IPS-15b (cell line): ENCODE measurements around the gene KRT2.

Source experiments
- H3K27me3 ChIP-seq: one replicate; pipeline ENCODE4 v1.6.1; 2013; ENCODE audit warnings: low read length; ENCODE audit not compliant: control insufficient read depth, insufficient read depth
- H3K36me3 ChIP-seq: one replicate; pipeline ENCODE4 v1.6.1; 2013; ENCODE audit warnings: low read length; ENCODE audit not compliant: control insufficient read depth, insufficient read depth
- H3K4me1 ChIP-seq: one replicate; pipeline ENCODE4 v1.6.1; 2013; ENCODE audit warnings: mild to moderate bottlenecking, low read length; ENCODE audit not compliant: control insufficient read depth, insufficient read depth
- H3K4me3 ChIP-seq: one replicate; pipeline ENCODE4 v1.5.1; 2013; ENCODE audit warnings: low read depth, low read length
- H3K9ac ChIP-seq: one replicate; pipeline ENCODE4 v1.6.1; 2013; ENCODE audit warnings: low read depth, mild to moderate bottlenecking, low read length
- H3K9me3 ChIP-seq: one replicate; pipeline ENCODE4 v1.6.1; 2013; ENCODE audit warnings: mild to moderate bottlenecking, low read length; ENCODE audit not compliant: control insufficient read depth, insufficient read depth

Gene KRT2

GRCh38 chr12:52651726-52652261, at the start of gene KRT2:
TSS of gene KRT2 (minus strand) at chr12:52652211. CDS start at chr12:52652142, 69 bp downstream.
- Histone ChIP-seq H3K4me1 (no peaks in the 10 kb centered on the region), H3K27me3 (no peaks in the 10 kb centered on the region), H3K9me3 (no peaks in the 10 kb centered on the region), H3K9ac (no peak within 1 kb of the TSS), H3K36me3 (no peaks in the 10 kb centered on the region), H3K4me3 (no peak within 1 kb of the TSS)

GRCh38 chr12:52701281-52701680, 49.3 kb upstream of the KRT2 start:
- Histone ChIP-seq H3K4me3 (no peak overlapping the region), H3K9ac (no peak overlapping the region), H3K36me3 (no peaks in the 10 kb centered on the region), H3K9me3 (no peaks in the 10 kb centered on the region), H3K27me3 (no peaks in the 10 kb centered on the region), H3K4me1 (no peaks in the 10 kb centered on the region)

- H3K36me3 ChIP-seq: no peaks in the 10 kb centered on the region
- no peak overlapping the region for H3K9ac ChIP-seq
- no peak overlapping the region for H3K4me3 ChIP-seq
- H3K4me1 ChIP-seq: no peaks in the 10 kb centered on the region
- H3K9me3 ChIP-seq: no peaks in the 10 kb centered on the region
- H3K27me3 ChIP-seq: no peaks in the 10 kb centered on the region
Measured at GRCh38 chr12:52699960-52700359, 47.9 kb upstream of the KRT2 start.

GRCh38 chr12:52699373-52699772, 47.4 kb upstream of the KRT2 start:
- H3K36me3 ChIP-seq: no peaks in the 10 kb centered on the region
- no peak overlapping the region for H3K4me3 ChIP-seq
- H3K4me1 ChIP-seq: no peaks in the 10 kb centered on the region
- no peaks in the 10 kb centered on the region for H3K9me3 ChIP-seq
- H3K27me3 ChIP-seq: no peaks in the 10 kb centered on the region
- H3K9ac ChIP-seq: no peak overlapping the region

- Histone ChIP-seq H3K4me3 (no peak overlapping the region), H3K36me3 (no peaks in the 10 kb centered on the region), H3K9ac (no peak overlapping the region), H3K27me3 (no peaks in the 10 kb centered on the region), H3K4me1 (no peaks in the 10 kb centered on the region), H3K9me3 (no peaks in the 10 kb centered on the region)
Measured at GRCh38 chr12:52698651-52699340, 46.8 kb upstream of the KRT2 start.

- no peak overlapping the region for H3K9ac ChIP-seq
- no peaks in the 10 kb centered on the region for H3K4me1 ChIP-seq
- no peak overlapping the region for H3K4me3 ChIP-seq
- no peaks in the 10 kb centered on the region for H3K9me3 ChIP-seq
- H3K36me3 ChIP-seq: no peaks in the 10 kb centered on the region
- peaks cover 8% of the 10 kb centered on the region for H3K27me3 ChIP-seq
Measured at GRCh38 chr12:52697058-52697582, 45.1 kb upstream of the KRT2 start.

GRCh38 chr12:52696588-52696987, 44.6 kb upstream of the KRT2 start:
- H3K4me3 ChIP-seq: no peak overlapping the region
- H3K4me1 ChIP-seq: no peaks in the 10 kb centered on the region
- no peak overlapping the region for H3K9ac ChIP-seq
- no peaks in the 10 kb centered on the region for H3K9me3 ChIP-seq
- peaks cover 13% of the 10 kb centered on the region for H3K27me3 ChIP-seq
- H3K36me3 ChIP-seq: no peaks in the 10 kb centered on the region

GRCh38 chr12:52695039-52695438, 43.0 kb upstream of the KRT2 start:
- H3K4me3 ChIP-seq: no peak overlapping the region
- H3K9me3 ChIP-seq: no peaks in the 10 kb centered on the region
- no peaks in the 10 kb centered on the region for H3K4me1 ChIP-seq
- no peak overlapping the region for H3K9ac ChIP-seq
- H3K36me3 ChIP-seq: no peaks in the 10 kb centered on the region
- H3K27me3 ChIP-seq: peaks cover 26% of the 10 kb centered on the region

- peaks cover 33% of the 10 kb centered on the region for H3K27me3 ChIP-seq
- no peak overlapping the region for H3K4me3 ChIP-seq
- H3K9me3 ChIP-seq: no peaks in the 10 kb centered on the region
- H3K9ac ChIP-seq: no peak overlapping the region
- no peaks in the 10 kb centered on the region for H3K36me3 ChIP-seq
- no peaks in the 10 kb centered on the region for H3K4me1 ChIP-seq
Measured at GRCh38 chr12:52694151-52694550, 42.1 kb upstream of the KRT2 start.

- no peaks in the 10 kb centered on the region for H3K9me3 ChIP-seq
- H3K4me3 ChIP-seq: no peak overlapping the region
- H3K27me3 ChIP-seq: peaks cover 33% of the 10 kb centered on the region
- no peaks in the 10 kb centered on the region for H3K4me1 ChIP-seq
- no peak overlapping the region for H3K9ac ChIP-seq
- no peaks in the 10 kb centered on the region for H3K36me3 ChIP-seq
Measured at GRCh38 chr12:52693261-52693660, 41.2 kb upstream of the KRT2 start.

- no peaks in the 10 kb centered on the region for H3K36me3 ChIP-seq
- no peak overlapping the region for H3K4me3 ChIP-seq
- no peak overlapping the region for H3K9ac ChIP-seq
- no peaks in the 10 kb centered on the region for H3K4me1 ChIP-seq
- H3K9me3 ChIP-seq: no peaks in the 10 kb centered on the region
- peaks cover 33% of the 10 kb centered on the region for H3K27me3 ChIP-seq
Measured at GRCh38 chr12:52692254-52692653, 40.2 kb upstream of the KRT2 start.

GRCh38 chr12:52691841-52692150, 39.8 kb upstream of the KRT2 start:
- no peak overlapping the region for H3K9ac ChIP-seq
- no peaks in the 10 kb centered on the region for H3K9me3 ChIP-seq
- H3K36me3 ChIP-seq: no peaks in the 10 kb centered on the region
- peaks cover 33% of the 10 kb centered on the region for H3K27me3 ChIP-seq
- no peak overlapping the region for H3K4me3 ChIP-seq
- no peaks in the 10 kb centered on the region for H3K4me1 ChIP-seq
